NCI-H748 (cell line): Measurements from ENCODE around the gene FLAD1.

Experiments used
- DNase-seq: peaks from one replicate; lab custom pipeline; 2025; ENCODE audit not compliant: unreplicated experiment; lab: John Stamatoyannopoulos, UW

FLAD1 gene

GRCh38 chr1:154982897-154983648 lies at the start of gene FLAD1:
Gene FLAD1 (plus strand): TSS chr1:154983344. CDS start chr1:154983695, 351 bp downstream.
- peak; percentile 100 for DNase-seq

GRCh38 chr1:154934358-154934948 lies 48.7 kb upstream of the FLAD1 start:
- no peak for DNase-seq

- no peak for DNase-seq
Measured at GRCh38 chr1:154935749-154936554, 47.2 kb upstream of the FLAD1 start.

GRCh38 chr1:154936555-154937084 lies 46.5 kb upstream of the FLAD1 start, which contains the start of gene PMVK:
Gene PMVK (minus strand): TSS chr1:154936719. CDS start chr1:154936685, 34 bp downstream.
- DNase-seq: peak; percentile 96

GRCh38 chr1:154937085-154937987 lies 45.8 kb upstream of the FLAD1 start:
- peak; percentile 91 for DNase-seq

- no peak for DNase-seq
Measured at GRCh38 chr1:154937988-154938386, 45.2 kb upstream of the FLAD1 start.

- no peak for DNase-seq
Measured at GRCh38 chr1:154938604-154939399, 44.3 kb upstream of the FLAD1 start.

- DNase-seq: no peak
Measured at GRCh38 chr1:154940213-154940560, 43.0 kb upstream of the FLAD1 start.

- DNase-seq: no peak
Measured at GRCh38 chr1:154940651-154941194, 42.4 kb upstream of the FLAD1 start.

GRCh38 chr1:154941333-154942013 lies 41.7 kb upstream of the FLAD1 start:
- peak; percentile 14 for DNase-seq

GRCh38 chr1:154943649-154944400 lies 39.3 kb upstream of the FLAD1 start:
- peak; percentile 37 for DNase-seq

- no peak for DNase-seq
Measured at GRCh38 chr1:154944401-154945159, 38.6 kb upstream of the FLAD1 start.

- no peak for DNase-seq
Measured at GRCh38 chr1:154945160-154945961, 37.8 kb upstream of the FLAD1 start.

- no peak for DNase-seq
Measured at GRCh38 chr1:154945962-154946850, 36.9 kb upstream of the FLAD1 start.

- DNase-seq: no peak
Measured at GRCh38 chr1:154948079-154948478, 35.1 kb upstream of the FLAD1 start.
